Chondrocyte (in vitro differentiated cells): ENCODE results near the gene DHX38. TPM values are rescaled to one million over a fixed set of nuclear protein-coding genes. Genes with fewer than 3 reads are reported as not detected.

Experiments
- DNase-seq: peaks from one replicate; pipeline ENCODE4 v3.0.0; 2021; ENCODE audit warnings: mixed read lengths, low spot score
- H3K27ac Mint-ChIP-seq: one replicate; pipeline ENCODE4 v1.8.0; 2021; ENCODE audit warnings: mild to moderate bottlenecking, moderate library complexity, mixed read lengths; ENCODE audit not compliant: unreplicated experiment
- H3K27me3 Mint-ChIP-seq: 2 replicates; pipeline ENCODE4 v1.8.0; 2021; ENCODE audit warnings: low read depth, mixed read lengths
- H3K36me3 Mint-ChIP-seq: 2 replicates; pipeline ENCODE4 v1.8.0; 2021; ENCODE audit warnings: low read depth, mixed read lengths
- H3K4me1 Mint-ChIP-seq: 2 replicates; pipeline ENCODE4 v1.8.0; 2021; ENCODE audit warnings: low read depth, mild to moderate bottlenecking, mixed read lengths
- H3K4me3 Mint-ChIP-seq: one replicate; pipeline ENCODE4 v1.8.0; 2021; ENCODE audit warnings: mild to moderate bottlenecking, moderate library complexity, mixed read lengths; ENCODE audit not compliant: unreplicated experiment
- H3K9me3 Mint-ChIP-seq: 2 replicates; pipeline ENCODE4 v1.8.0; 2021; ENCODE audit warnings: low read depth, mixed read lengths
- CTCF ChIP-seq: fragments of 200-600 bp; sonication (generic); IDR thresholded peaks from 2 replicates; pipeline ENCODE4 v1.5.0; 2021; ENCODE audit warnings: antibody characterized with exemption, mild to moderate bottlenecking, moderate library complexity
- total RNA-seq: library from RNA; stranded (reverse); gene quantifications from 3 replicates; pipeline ENCODE4 v1.2.1, GENCODE V29; 2021

Gene DHX38
- total RNA-seq, 1 donor from 2014 or later, result 44.9 TPM

GRCh38 chr16:72061564-72061963, 32.1 kb upstream of the DHX38 start:
- no peak overlapping the region for H3K4me3 Mint-ChIP-seq
- no peaks in the 10 kb centered on the region for H3K9me3 Mint-ChIP-seq
- H3K27me3 Mint-ChIP-seq, result peaks cover 5% of the 10 kb centered on the region
- H3K4me1 Mint-ChIP-seq, result no peaks in the 10 kb centered on the region
- H3K27ac Mint-ChIP-seq, result no peak overlapping the region
- no peak for DNase-seq
- peaks cover 5% of the 10 kb centered on the region for H3K36me3 Mint-ChIP-seq
- TF ChIP-seq CTCF, result no peak

GRCh38 chr16:72064361-72064894, 29.2 kb upstream of the DHX38 start:
- peaks cover 1% of the 10 kb centered on the region for H3K27me3 Mint-ChIP-seq
- H3K4me1 Mint-ChIP-seq, result no peaks in the 10 kb centered on the region
- peaks cover 4% of the 10 kb centered on the region for H3K36me3 Mint-ChIP-seq
- H3K4me3 Mint-ChIP-seq, result no peak overlapping the region
- H3K9me3 Mint-ChIP-seq, result no peaks in the 10 kb centered on the region
- H3K27ac Mint-ChIP-seq, result no peak overlapping the region
- DNase-seq, result no peak
- no peak for TF ChIP-seq CTCF

GRCh38 chr16:72066747-72067146, 26.9 kb upstream of the DHX38 start:
- Mint-ChIP-seq H3K36me3 (peaks cover 4% of the 10 kb centered on the region), H3K4me3 (no peak overlapping the region), H3K4me1 (no peaks in the 10 kb centered on the region), H3K27ac (no peak overlapping the region), H3K9me3 (no peaks in the 10 kb centered on the region), H3K27me3 (peaks cover 1% of the 10 kb centered on the region)
- DNase-seq, result no peak
- TF ChIP-seq CTCF, result peak; percentile 80

GRCh38 chr16:72068930-72069329, 24.7 kb upstream of the DHX38 start:
- Mint-ChIP-seq H3K9me3 (no peaks in the 10 kb centered on the region), H3K36me3 (peaks cover 4% of the 10 kb centered on the region), H3K4me1 (peaks cover 3% of the 10 kb centered on the region), H3K4me3 (no peak overlapping the region), H3K27ac (no peak overlapping the region), H3K27me3 (peaks cover 1% of the 10 kb centered on the region)
- no peak for DNase-seq
- no peak for TF ChIP-seq CTCF

- no peak overlapping the region for H3K27ac Mint-ChIP-seq
- no peak for DNase-seq
Observed at GRCh38 chr16:72072514-72073342, 20.9 kb upstream of the DHX38 start.

More at GRCh38 chr16:72072514-72073342, 20.9 kb upstream of the DHX38 start:
- no peaks in the 10 kb centered on the region for H3K36me3 Mint-ChIP-seq
- TF ChIP-seq CTCF, result no peak
- peaks cover 4% of the 10 kb centered on the region for H3K4me1 Mint-ChIP-seq
- H3K4me3 Mint-ChIP-seq, result no peak overlapping the region
- no peaks in the 10 kb centered on the region for H3K27me3 Mint-ChIP-seq
- H3K9me3 Mint-ChIP-seq, result no peaks in the 10 kb centered on the region
